Liver (tissue), 9 donors: ENCODE measurements around the gene ZNF8. TPM values are rescaled to one million over a fixed set of nuclear protein-coding genes. Genes with fewer than 3 reads are reported as not detected.

Source experiments
- DNase-seq: peaks from one replicate; pipeline ENCODE4 v3.0.0-alpha.2; 2017; ENCODE audit warnings: low spot score
- H3K27ac ChIP-seq, 2 donors: one replicate each; pipeline ENCODE4 v1.7.0; 2013; ENCODE audit warnings: inconsistent platforms in 2 of 2, low read length in 2 of 2, control low read depth in 1 of 2, low read depth in 1 of 2, mild to moderate bottlenecking in 1 of 2
- H3K27me3 ChIP-seq, 4 donors: one replicate each; pipeline versions ENCODE4 v1.6.1 to v1.7.0; 2013; ENCODE audit warnings: low read length in 3 of 4, inconsistent platforms in 1 of 4, mild to moderate bottlenecking in 1 of 4, moderate library complexity in 1 of 4; ENCODE audit not compliant: control insufficient read depth in 4 of 4, insufficient read depth in 4 of 4
- H3K36me3 ChIP-seq, 4 donors: one replicate each; pipeline versions ENCODE4 v1.6.1 to v1.7.0; 2013; ENCODE audit warnings: low read length in 3 of 4, mild to moderate bottlenecking in 3 of 4, low read depth in 1 of 4, moderate library complexity in 1 of 4; ENCODE audit not compliant: control insufficient read depth in 4 of 4, insufficient read depth in 3 of 4
- H3K4me1 ChIP-seq, 4 donors: one replicate each; pipeline versions ENCODE4 v1.6.1 to v1.7.0; 2013; ENCODE audit warnings: low read length in 3 of 4, mild to moderate bottlenecking in 3 of 4, moderate library complexity in 1 of 4; ENCODE audit not compliant: control insufficient read depth in 4 of 4, insufficient read depth in 4 of 4
- H3K4me3 ChIP-seq, 3 donors: one replicate each; pipeline versions ENCODE4 v1.6.1 to v1.7.0; 2013; ENCODE audit warnings: low read length in 3 of 3, control low read depth in 1 of 3, low read depth in 1 of 3, mild to moderate bottlenecking in 1 of 3
- H3K9ac ChIP-seq, 2 donors: one replicate each; pipeline ENCODE4 v1.7.0; 2013; ENCODE audit warnings: low read length in 2 of 2, mild to moderate bottlenecking in 2 of 2, moderate library complexity in 2 of 2, control low read depth in 1 of 2, low read depth in 1 of 2
- H3K9me3 ChIP-seq, 4 donors: one replicate each; pipeline versions ENCODE4 v1.6.1 to v1.7.0; 2013; ENCODE audit warnings: low read length in 3 of 4; ENCODE audit not compliant: control insufficient read depth in 4 of 4
- ATF3 ChIP-seq: IDR thresholded peaks from 2 replicates; pipeline ENCODE4 v1.6.1; 2016; ENCODE audit warnings: antibody characterized with exemption
- CTCF ChIP-seq: fragments of 150-350 bp; IDR thresholded peaks from 2 replicates; pipeline ENCODE4 v1.5.1; 2017; ENCODE audit warnings: improper control_type of control experiment, low read depth, low read length; ENCODE audit not compliant: missing input control
- EGR1 ChIP-seq, 2 donors: IDR thresholded peaks; 2 replicates each; pipeline ENCODE4 v1.6.1; 2016 to 2018; ENCODE audit warnings: antibody characterized with exemption in 2 of 2, low read depth in 2 of 2
- FOXA1 ChIP-seq: IDR thresholded peaks from 2 replicates; pipeline ENCODE4 v1.6.1; 2016; ENCODE audit warnings: antibody characterized with exemption
- FOXA2 ChIP-seq: IDR thresholded peaks from 2 replicates; pipeline ENCODE4 v1.6.1; 2016; ENCODE audit warnings: antibody characterized with exemption
- GABPA ChIP-seq, 2 donors: IDR thresholded peaks in 1 of 2; conservative IDR thresholded peaks in 1 of 2; 2 replicates each; pipeline ENCODE4 v1.6.1; 2016; ENCODE audit warnings: antibody characterized with exemption in 2 of 2, mild to moderate bottlenecking in 1 of 2, moderate library complexity in 1 of 2
- HNF4A ChIP-seq, 2 donors: conservative IDR thresholded peaks; 2 replicates each; pipeline ENCODE4 v1.6.1; 2016; ENCODE audit warnings: antibody characterized with exemption in 2 of 2, mild to moderate bottlenecking in 2 of 2
- HNF4G ChIP-seq: IDR thresholded peaks from 2 replicates; pipeline ENCODE4 v1.6.1; 2016; ENCODE audit warnings: antibody characterized with exemption
- JUND ChIP-seq, 2 donors: IDR thresholded peaks; 2 replicates each; pipeline ENCODE4 v1.6.1; 2016; ENCODE audit warnings: antibody characterized with exemption in 2 of 2
- MAX ChIP-seq: IDR thresholded peaks from 2 replicates; pipeline ENCODE4 v1.6.1; 2016; ENCODE audit warnings: antibody characterized with exemption
- NR2F2 ChIP-seq: IDR thresholded peaks from 2 replicates; pipeline ENCODE4 v1.6.1; 2016; ENCODE audit warnings: antibody characterized with exemption
- RAD21 ChIP-seq, 2 donors: IDR thresholded peaks; 2 replicates each; pipeline ENCODE4 v1.6.1; 2016; ENCODE audit warnings: antibody characterized with exemption in 2 of 2, mild to moderate bottlenecking in 2 of 2
- REST ChIP-seq: IDR thresholded peaks from 2 replicates; pipeline ENCODE4 v1.6.1; 2016; ENCODE audit warnings: antibody characterized with exemption, mild to moderate bottlenecking
- RXRA ChIP-seq, 2 donors: IDR thresholded peaks; 2 replicates each; pipeline ENCODE4 v1.6.1; 2017 to 2018; ENCODE audit warnings: antibody characterized with exemption in 2 of 2, mild to moderate bottlenecking in 1 of 2
- SP1 ChIP-seq: IDR thresholded peaks from 2 replicates; pipeline ENCODE4 v1.6.1; 2018; ENCODE audit warnings: antibody characterized with exemption, mild to moderate bottlenecking
- TAF1 ChIP-seq: conservative IDR thresholded peaks from 2 replicates; pipeline ENCODE4 v1.6.1; 2016; ENCODE audit warnings: antibody characterized with exemption, mild to moderate bottlenecking
- YY1 ChIP-seq: IDR thresholded peaks from 2 replicates; pipeline ENCODE4 v1.6.1; 2016; ENCODE audit warnings: antibody characterized with exemption, mild to moderate bottlenecking
- ZBTB33 ChIP-seq: IDR thresholded peaks from 2 replicates; pipeline ENCODE4 v1.6.1; 2016; ENCODE audit warnings: antibody characterized with exemption
- WGBS: extraction: QIAGEN DNeasy Blood & Tissue Kit; methylation state at CpG from one replicate; pipeline ENCODE4 v1.1.7; 2013; 5-methylcytosine and 5-hydroxymethylcytosine counted together
- polyA plus RNA-seq, 2 donors: library from polyadenylated mRNA; stranded (reverse) in 1 of 2; unstranded in 1 of 2; fragments of 200-250 nt in 1 of 2; fragments of >200 nt in 1 of 2; fragmentation: Nextera tagmentation in 1 of 2; extraction: Ambion mirVana in 1 of 2; gene quantifications; one replicate each; pipeline versions ENCODE4 v1.2.1 to v1.2.3, GENCODE V29; 2013 to 2015
- total RNA-seq, 2 donors: library from RNA; depleted of rRNA; stranded (reverse); fragments of >200 nt; gene quantifications; one replicate each; pipeline ENCODE4 v1.2.3, GENCODE V29; 2014
- donor health status: healthy.
- donor health status: healthy.
- donor health status: healthy.
- donor health status: healthy.
- donor health status: healthy.

The ZNF8 gene
- total and polyA plus RNA-seq, 4 donors: 0.37 to 4.6 (median 1.6) TPM

- H3K4me1 ChIP-seq: no peaks in the 10 kb centered on the region
- 98% methylated on average over 10 of the region's 10 CpGs for WGBS
- TF ChIP-seq REST (no peak), CTCF (no peak), FOXA1 (no peak), YY1 (no peak), TAF1 (no peak), RXRA (IDR thresholded peaks at IDR 0.05) (no peak), MAX (no peak), SP1 (no peak), EGR1 (IDR thresholded peaks at IDR 0.05; ENCODE audit: low read depth in 2 of 2) (no peak), HNF4A (conservative IDR thresholded peaks at IDR 0.05) (no peak), JUND (IDR thresholded peaks at IDR 0.05) (no peak), ZBTB33 (no peak), GABPA (IDR thresholded peaks at IDR 0.05 in 1 of 2, conservative IDR thresholded peaks at IDR 0.05 in 1 of 2) (no peak), RAD21 (IDR thresholded peaks at IDR 0.05) (no peak), FOXA2 (no peak), NR2F2 (no peak), ATF3 (no peak), HNF4G (no peak)
- peaks cover 6 to 17% (median 10%) of the 10 kb centered on the region in 4 donors for H3K36me3 ChIP-seq
- DNase-seq: no peak
- no peak overlapping the region for H3K4me3 ChIP-seq
- no peak overlapping the region for H3K9ac ChIP-seq
- H3K9me3 ChIP-seq: no peaks in the 10 kb centered on the region
- H3K27me3 ChIP-seq: no peaks in the 10 kb centered on the region
- no peak overlapping the region for H3K27ac ChIP-seq
Measured at GRCh38 chr19:58319241-58319640, 40.5 kb downstream of the ZNF8 start.
